GM23338 (cell line): ENCODE results near the gene ZNF526. TPM values are rescaled to one million over a fixed set of nuclear protein-coding genes. Genes with fewer than 3 reads are reported as not detected.

Source experiments
- ATAC-seq: fragments of 200-7000 bp; cut with Tn5 transposase; 3 replicates; pipeline ENCODE4 v1.9.1; 2020
- DNase-seq: peaks from one replicate; pipeline ENCODE4 v3.0.0-alpha.2; 2015; ENCODE audit warnings: low spot score
- H2AFZ ChIP-seq: fragments of 200-600 bp; sonication (generic); 2 replicates; pipeline ENCODE4 v1.8.0; 2016; ENCODE audit warnings: antibody characterized with exemption, mild to moderate bottlenecking, moderate library complexity
- H3F3A ChIP-seq: fragments of 200-600 bp; sonication (generic); replicated peaks from 2 replicates; pipeline ENCODE4 v1.8.0; 2017; ENCODE audit warnings: antibody characterized with exemption, mixed run types, low read depth
- H3K27ac ChIP-seq: fragments of 200-600 bp; sonication (generic); 2 replicates; pipeline ENCODE4 v1.6.1; 2016; ENCODE audit warnings: low read depth
- H3K27me3 ChIP-seq: fragments of 200-600 bp; sonication (generic); 2 replicates; pipeline ENCODE4 v1.8.0; 2016; ENCODE audit warnings: mild to moderate bottlenecking, mixed run types, moderate library complexity; ENCODE audit not compliant: insufficient read depth
- H3K36me3 ChIP-seq: fragments of 200-600 bp; sonication (generic); 2 replicates; pipeline ENCODE4 v1.8.0; 2016; ENCODE audit warnings: mild to moderate bottlenecking; ENCODE audit not compliant: insufficient read depth
- H3K4me1 ChIP-seq: fragments of 200-600 bp; sonication (generic); 2 replicates; pipeline ENCODE4 v1.8.0; 2016; ENCODE audit warnings: mild to moderate bottlenecking, moderate library complexity; ENCODE audit not compliant: insufficient read depth
- H3K4me2 ChIP-seq: fragments of 200-600 bp; sonication (generic); 2 replicates; pipeline ENCODE4 v1.7.1; 2017; ENCODE audit warnings: mixed run types
- H3K4me3 ChIP-seq: fragments of 200-600 bp; sonication (generic); 2 replicates; pipeline ENCODE4 v1.6.1; 2016; ENCODE audit warnings: mixed run types
- H3K79me2 ChIP-seq: fragments of 200-600 bp; sonication (generic); replicated peaks from 2 replicates; pipeline ENCODE4 v1.8.0; 2017; ENCODE audit warnings: mild to moderate bottlenecking; ENCODE audit not compliant: insufficient read depth
- H3K9me2 ChIP-seq: fragments of 200-600 bp; sonication (generic); 2 replicates; pipeline ENCODE4 v1.8.0; 2017; ENCODE audit not compliant: insufficient read depth
- H4K20me1 ChIP-seq: fragments of 200-600 bp; sonication (generic); replicated peaks from 2 replicates; pipeline ENCODE4 v1.8.0; 2017; ENCODE audit warnings: mild to moderate bottlenecking; ENCODE audit not compliant: insufficient read depth
- H3K27ac Mint-ChIP-seq: 2 replicates; pipeline ENCODE4 v1.8.0; 2020; ENCODE audit warnings: inconsistent platforms, mild to moderate bottlenecking, moderate library complexity, mixed read lengths
- H3K27me3 Mint-ChIP-seq: 3 replicates; pipeline ENCODE4 v1.8.0; 2022; ENCODE audit warnings: low read depth, mild to moderate bottlenecking, moderate library complexity, mixed read lengths, inconsistent platforms; ENCODE audit not compliant: insufficient read depth, poor library complexity
- H3K36me3 Mint-ChIP-seq: 3 replicates; pipeline ENCODE4 v1.8.0; 2021; ENCODE audit warnings: low read depth, mild to moderate bottlenecking, inconsistent platforms, moderate library complexity, mixed read lengths
- H3K4me1 Mint-ChIP-seq: 3 replicates; pipeline ENCODE4 v1.8.0; 2020; ENCODE audit warnings: mild to moderate bottlenecking, inconsistent platforms, mixed read lengths
- H3K4me3 Mint-ChIP-seq: 3 replicates; pipeline ENCODE4 v1.8.0; 2021; ENCODE audit warnings: moderate library complexity, mild to moderate bottlenecking, inconsistent platforms, mixed read lengths
- H3K9me3 Mint-ChIP-seq: 3 replicates; pipeline ENCODE4 v1.8.0; 2020; ENCODE audit warnings: moderate library complexity, mild to moderate bottlenecking, inconsistent platforms, mixed read lengths
- CREB1 ChIP-seq: fragments of 250-450 bp; sonication (Bioruptor Pico); IDR thresholded peaks from 2 replicates; pipeline ENCODE4 v1.5.0; 2020; ENCODE audit warnings: low read depth, mild to moderate bottlenecking, moderate library complexity
- EZH2 ChIP-seq: fragments of 200-600 bp; sonication (generic); IDR thresholded peaks from one replicate; pipeline ENCODE4 v1.8.0; 2017; ENCODE audit warnings: antibody characterized with exemption, mild to moderate bottlenecking, low read depth; ENCODE audit not compliant: unreplicated experiment
- EZH2phosphoT487 ChIP-seq: fragments of 200-600 bp; sonication (generic); IDR thresholded peaks from one replicate; pipeline ENCODE4 v1.8.1; 2018; ENCODE audit warnings: antibody characterized with exemption; ENCODE audit not compliant: unreplicated experiment
- JUNB ChIP-seq: IDR thresholded peaks from one replicate; pipeline ENCODE4 v1.6.1; 2016; ENCODE audit warnings: antibody characterized with exemption; ENCODE audit not compliant: unreplicated experiment
- NANOG ChIP-seq: IDR thresholded peaks from 2 replicates; pipeline ENCODE4 v1.6.1; 2016; ENCODE audit warnings: antibody characterized with exemption, borderline replicate concordance
- POLR2AphosphoS5 ChIP-seq: IDR thresholded peaks from 2 replicates; pipeline ENCODE4 v1.6.1; 2016; ENCODE audit warnings: antibody characterized with exemption, low read depth
- STAT1 ChIP-seq: IDR thresholded peaks from one replicate; pipeline ENCODE4 v1.6.1; 2016; ENCODE audit warnings: antibody characterized with exemption; ENCODE audit not compliant: unreplicated experiment
- ZNF114 ChIP-seq: fragments of 250-450 bp; sonication (Bioruptor Pico); IDR thresholded peaks from 2 replicates; pipeline ENCODE4 v1.5.0; 2020; ENCODE audit warnings: mild to moderate bottlenecking, moderate library complexity
- ZNF331 ChIP-seq: fragments of 250-450 bp; sonication (Bioruptor Pico); IDR thresholded peaks from 2 replicates; pipeline ENCODE4 v1.5.0; 2020; ENCODE audit warnings: low read depth, mild to moderate bottlenecking, moderate library complexity
- ZNF462 ChIP-seq: fragments of 250-450 bp; sonication (Bioruptor Pico); IDR thresholded peaks from 2 replicates; pipeline ENCODE4 v1.5.0; 2020; ENCODE audit warnings: mild to moderate bottlenecking, moderate library complexity
- polyA plus RNA-seq: library from polyadenylated mRNA; unstranded; fragments of >200 nt; fragmentation: Nextera tagmentation; extraction: Ambion mirVana; gene quantifications from 2 replicates; pipeline ENCODE4 v1.2.1, GENCODE V29; 2016
- total RNA-seq: library from RNA; depleted of rRNA; stranded (reverse); fragments of >200 nt; shearing (Covaris generic); gene quantifications from 2 replicates; pipeline ENCODE4 v1.2.3, GENCODE V29; 2014
- TF ChIP-seq, protein P1 (sequence below): IDR thresholded peaks from one replicate; pipeline ENCODE4 v1.6.1; 2018; ENCODE audit warnings: antibody characterized with exemption; ENCODE audit not compliant: unreplicated experiment
- TF ChIP-seq, protein P2 (sequence below), 2 experiments: fragments of 200-600 bp in 1 of 2; sonication (generic) in 1 of 2; conservative IDR thresholded peaks; 2 replicates each; pipeline versions ENCODE4 v1.5.1 to v1.6.1; 2016 to 2017; ENCODE audit warnings: antibody characterized with exemption in 2 of 2, low read depth in 2 of 2, mild to moderate bottlenecking in 2 of 2, moderate library complexity in 1 of 2
- TF ChIP-seq, protein P3 (sequence below): IDR thresholded peaks from 2 replicates; pipeline ENCODE4 v1.6.1; 2016; ENCODE audit warnings: antibody characterized with exemption

The ZNF526 gene
- total and polyA plus RNA-seq, 2 experiments from 2014 or later, result 4.7 to 13.3 TPM

GRCh38 chr19:42242069-42242511 lies 22.0 kb downstream of the ZNF526 start:
- no peak for DNase-seq
- no peaks in the 10 kb centered on the region for H3K9me2 ChIP-seq

More at GRCh38 chr19:42242069-42242511, 22.0 kb downstream of the ZNF526 start:
- Histone ChIP-seq H2AFZ (peak overlapping the region; percentile 57; the same call in 1 of the 2 replicates), H3K36me3 (no peaks in the 10 kb centered on the region), H3K4me2 (peak overlapping the region; percentile 90), H3K27me3 (no peaks in the 10 kb centered on the region), H3K4me1 (peaks cover 30% of the 10 kb centered on the region), H4K20me1 (peaks cover 26% of the 10 kb centered on the region; the same call in 1 of the 2 replicates), H3F3A (peaks cover 22% of the 10 kb centered on the region), H3K27ac (no peak overlapping the region), H3K4me3 (peak overlapping the region; percentile 87), H3K79me2 (peaks cover 21% of the 10 kb centered on the region)
- H3K4me1 Mint-ChIP-seq, result peaks cover 24% of the 10 kb centered on the region
- H3K36me3 Mint-ChIP-seq, result peaks cover 18% of the 10 kb centered on the region
- TF ChIP-seq EZH2 (no peak), JUNB (no peak), NANOG (no peak), ZNF331 (CRISPR knock-in tag) (no peak), EZH2phosphoT487 (no peak), POLR2AphosphoS5 (no peak), ZNF462 (CRISPR knock-in tag) (no peak), STAT1 (no peak), CREB1 (CRISPR knock-in tag) (no peak), ZNF114 (CRISPR knock-in tag) (no peak)
- TF ChIP-seq, protein P1, sequence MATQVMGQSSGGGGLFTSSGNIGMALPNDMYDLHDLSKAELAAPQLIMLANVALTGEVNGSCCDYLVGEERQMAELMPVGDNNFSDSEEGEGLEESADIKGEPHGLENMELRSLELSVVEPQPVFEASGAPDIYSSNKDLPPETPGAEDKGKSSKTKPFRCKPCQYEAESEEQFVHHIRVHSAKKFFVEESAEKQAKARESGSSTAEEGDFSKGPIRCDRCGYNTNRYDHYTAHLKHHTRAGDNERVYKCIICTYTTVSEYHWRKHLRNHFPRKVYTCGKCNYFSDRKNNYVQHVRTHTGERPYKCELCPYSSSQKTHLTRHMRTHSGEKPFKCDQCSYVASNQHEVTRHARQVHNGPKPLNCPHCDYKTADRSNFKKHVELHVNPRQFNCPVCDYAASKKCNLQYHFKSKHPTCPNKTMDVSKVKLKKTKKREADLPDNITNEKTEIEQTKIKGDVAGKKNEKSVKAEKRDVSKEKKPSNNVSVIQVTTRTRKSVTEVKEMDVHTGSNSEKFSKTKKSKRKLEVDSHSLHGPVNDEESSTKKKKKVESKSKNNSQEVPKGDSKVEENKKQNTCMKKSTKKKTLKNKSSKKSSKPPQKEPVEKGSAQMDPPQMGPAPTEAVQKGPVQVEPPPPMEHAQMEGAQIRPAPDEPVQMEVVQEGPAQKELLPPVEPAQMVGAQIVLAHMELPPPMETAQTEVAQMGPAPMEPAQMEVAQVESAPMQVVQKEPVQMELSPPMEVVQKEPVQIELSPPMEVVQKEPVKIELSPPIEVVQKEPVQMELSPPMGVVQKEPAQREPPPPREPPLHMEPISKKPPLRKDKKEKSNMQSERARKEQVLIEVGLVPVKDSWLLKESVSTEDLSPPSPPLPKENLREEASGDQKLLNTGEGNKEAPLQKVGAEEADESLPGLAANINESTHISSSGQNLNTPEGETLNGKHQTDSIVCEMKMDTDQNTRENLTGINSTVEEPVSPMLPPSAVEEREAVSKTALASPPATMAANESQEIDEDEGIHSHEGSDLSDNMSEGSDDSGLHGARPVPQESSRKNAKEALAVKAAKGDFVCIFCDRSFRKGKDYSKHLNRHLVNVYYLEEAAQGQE, result no peak
- TF ChIP-seq, protein P2, sequence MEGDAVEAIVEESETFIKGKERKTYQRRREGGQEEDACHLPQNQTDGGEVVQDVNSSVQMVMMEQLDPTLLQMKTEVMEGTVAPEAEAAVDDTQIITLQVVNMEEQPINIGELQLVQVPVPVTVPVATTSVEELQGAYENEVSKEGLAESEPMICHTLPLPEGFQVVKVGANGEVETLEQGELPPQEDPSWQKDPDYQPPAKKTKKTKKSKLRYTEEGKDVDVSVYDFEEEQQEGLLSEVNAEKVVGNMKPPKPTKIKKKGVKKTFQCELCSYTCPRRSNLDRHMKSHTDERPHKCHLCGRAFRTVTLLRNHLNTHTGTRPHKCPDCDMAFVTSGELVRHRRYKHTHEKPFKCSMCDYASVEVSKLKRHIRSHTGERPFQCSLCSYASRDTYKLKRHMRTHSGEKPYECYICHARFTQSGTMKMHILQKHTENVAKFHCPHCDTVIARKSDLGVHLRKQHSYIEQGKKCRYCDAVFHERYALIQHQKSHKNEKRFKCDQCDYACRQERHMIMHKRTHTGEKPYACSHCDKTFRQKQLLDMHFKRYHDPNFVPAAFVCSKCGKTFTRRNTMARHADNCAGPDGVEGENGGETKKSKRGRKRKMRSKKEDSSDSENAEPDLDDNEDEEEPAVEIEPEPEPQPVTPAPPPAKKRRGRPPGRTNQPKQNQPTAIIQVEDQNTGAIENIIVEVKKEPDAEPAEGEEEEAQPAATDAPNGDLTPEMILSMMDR (conservative IDR thresholded peaks at IDR 0.05; ENCODE audit: low read depth in 2 of 2), result no peak
- TF ChIP-seq, protein P3, sequence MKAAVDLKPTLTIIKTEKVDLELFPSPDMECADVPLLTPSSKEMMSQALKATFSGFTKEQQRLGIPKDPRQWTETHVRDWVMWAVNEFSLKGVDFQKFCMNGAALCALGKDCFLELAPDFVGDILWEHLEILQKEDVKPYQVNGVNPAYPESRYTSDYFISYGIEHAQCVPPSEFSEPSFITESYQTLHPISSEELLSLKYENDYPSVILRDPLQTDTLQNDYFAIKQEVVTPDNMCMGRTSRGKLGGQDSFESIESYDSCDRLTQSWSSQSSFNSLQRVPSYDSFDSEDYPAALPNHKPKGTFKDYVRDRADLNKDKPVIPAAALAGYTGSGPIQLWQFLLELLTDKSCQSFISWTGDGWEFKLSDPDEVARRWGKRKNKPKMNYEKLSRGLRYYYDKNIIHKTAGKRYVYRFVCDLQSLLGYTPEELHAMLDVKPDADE, result no peak
- no peaks in the 10 kb centered on the region; the same call in 2 of the 3 replicates for H3K9me3 Mint-ChIP-seq
- no peak for ATAC-seq
- no peak overlapping the region for H3K27ac Mint-ChIP-seq
- H3K4me3 Mint-ChIP-seq, result peak overlapping the region; percentile 91
- peaks cover 18% of the 10 kb centered on the region for H3K27me3 Mint-ChIP-seq
